GM19351 (cell line): ENCODE measurements around the gene G6PC3.
A peak's percentile ranks its signal among the peaks of the same experiment; 100 is the strongest.

Source experiments
- ATAC-seq: cut with Tn5 transposase; IDR thresholded peaks from one replicate; pipeline ENCODE4 v1.9.1; 2021; ENCODE audit warnings: mild to moderate bottlenecking, moderate library complexity; ENCODE audit not compliant: unreplicated experiment

The G6PC3 gene

GRCh38 chr17:44120851-44121605, 50.5 kb downstream of the G6PC3 start:
- ATAC-seq: no peak

DNA sequence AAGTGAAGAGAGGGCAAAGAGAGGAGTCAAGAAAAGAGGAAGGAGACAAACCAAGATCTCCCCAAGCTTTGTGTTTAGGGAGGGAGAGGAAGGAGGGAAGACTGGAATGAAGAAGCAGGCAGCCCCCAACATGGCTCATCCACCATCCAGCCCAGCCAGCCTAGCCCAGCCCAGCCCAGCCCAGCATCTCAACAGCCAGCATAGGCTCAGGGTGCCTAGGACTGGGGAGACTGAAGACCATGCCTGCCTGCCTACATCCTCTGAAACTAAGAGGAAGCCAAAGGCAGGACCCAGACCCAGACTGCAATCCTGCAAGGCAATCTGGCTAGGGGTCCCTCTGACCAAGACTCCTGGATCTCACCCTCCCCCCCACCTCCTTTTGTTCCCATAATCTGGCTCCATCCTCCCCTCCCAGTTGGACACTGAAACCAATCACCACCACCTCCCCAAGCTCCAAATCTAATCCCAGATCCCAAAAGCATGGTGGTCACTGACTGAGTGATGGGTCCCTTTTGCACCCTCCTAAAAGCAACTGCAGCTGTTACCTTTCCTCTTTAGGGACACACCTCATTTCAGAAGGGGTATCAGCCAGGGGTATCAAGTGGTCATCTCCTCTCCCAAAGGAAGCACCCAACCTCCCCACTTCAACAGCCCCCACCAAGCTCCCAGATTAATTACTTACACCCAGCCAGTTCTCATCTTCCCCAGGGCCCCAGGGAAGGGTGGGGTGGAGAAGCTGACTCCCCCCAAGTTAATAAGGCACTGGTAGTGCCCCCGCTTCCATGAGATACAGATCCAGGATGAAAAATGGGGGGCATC, 51.7 kb downstream of the G6PC3 start:
- no peak for ATAC-seq

DNA sequence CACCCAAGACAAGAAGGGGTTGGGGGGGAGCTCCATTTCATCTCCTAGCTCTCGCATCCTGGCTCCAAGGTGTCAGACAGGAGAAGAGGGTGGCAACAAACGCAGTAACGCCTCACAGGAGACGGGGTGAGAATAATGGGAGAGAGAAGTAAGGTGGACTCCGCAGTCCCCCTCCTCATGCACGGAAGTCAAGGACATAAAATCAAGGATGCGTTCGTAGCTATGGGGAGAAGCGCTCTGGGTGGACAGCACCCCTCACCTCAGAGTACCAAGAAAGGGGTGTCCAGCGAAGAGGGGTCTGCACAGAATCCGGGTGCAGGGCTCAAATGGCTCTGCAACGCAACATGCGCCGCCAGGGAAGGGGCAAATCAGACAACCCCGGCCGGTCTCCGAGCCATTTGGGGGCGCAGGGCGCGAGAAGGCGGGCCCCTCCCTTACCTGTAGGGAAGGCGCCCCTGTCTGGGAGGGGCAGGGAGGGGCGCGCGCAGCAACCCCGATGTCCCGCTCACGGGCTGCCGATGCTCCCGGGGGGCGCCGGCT, 52.4 kb downstream of the G6PC3 start:
- peak; percentile 31 for ATAC-seq

GRCh38 chr17:44123356-44124117, 53.0 kb downstream of the G6PC3 start, which contains the start of gene HDAC5:
Gene HDAC5, minus strand, starts transcription at chr17:44123641. Its CDS starts 6,126 bp downstream, at chr17:44117515.
- peak; percentile 81 for ATAC-seq

DNA sequence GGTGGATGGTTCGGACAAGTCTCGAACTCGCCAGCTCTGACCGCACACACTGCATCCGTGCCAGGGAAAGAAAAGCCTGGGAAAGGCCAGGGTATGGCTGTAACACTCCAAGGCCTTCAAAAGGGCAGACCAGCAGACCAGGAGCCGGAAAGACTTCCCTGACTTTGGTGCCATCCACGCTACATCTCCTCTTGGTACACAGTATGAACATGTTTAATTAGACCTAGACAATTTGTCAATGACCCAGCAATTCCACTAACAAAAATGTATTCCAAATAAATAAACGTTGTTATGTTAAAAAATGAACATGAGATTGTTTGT, 53.5 kb downstream of the G6PC3 start:
- no peak for ATAC-seq
